C4-2B (cell line): ENCODE measurements around the gene SIM2.

Source experiments
- H3K27ac ChIP-seq: fragments of 450-650 bp; 2 replicates; pipeline ENCODE4 v1.5.1; 2017
- ZFX ChIP-seq: fragments of 450-650 bp; IDR thresholded peaks from 2 replicates; pipeline ENCODE4 v1.6.1; 2017
- TF ChIP-seq, protein P1 (sequence below): fragments of 450-650 bp; conservative IDR thresholded peaks from 2 replicates; pipeline ENCODE4 v1.5.1; 2017; ENCODE audit warnings: mild to moderate bottlenecking

The SIM2 gene

DNA sequence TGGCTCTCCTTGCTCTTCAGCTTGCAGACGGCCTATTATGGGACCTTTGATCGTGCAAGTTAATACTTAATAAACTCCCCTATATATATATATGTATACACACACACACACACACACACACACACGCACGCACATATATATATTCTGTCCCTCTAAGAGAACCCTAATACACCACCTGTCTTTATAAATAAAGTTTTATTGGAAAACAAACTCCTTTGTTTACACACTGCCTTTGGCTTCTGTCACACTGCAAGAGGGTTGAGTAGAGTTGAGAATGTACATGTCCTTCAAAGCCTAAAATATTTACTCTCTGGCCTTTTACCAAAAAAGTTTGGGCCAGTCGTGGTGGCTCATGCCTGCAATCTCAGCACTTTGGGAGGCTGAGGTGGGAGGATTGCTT lies 26.2 kb upstream of the SIM2 start:
- TF ChIP-seq, protein P1, sequence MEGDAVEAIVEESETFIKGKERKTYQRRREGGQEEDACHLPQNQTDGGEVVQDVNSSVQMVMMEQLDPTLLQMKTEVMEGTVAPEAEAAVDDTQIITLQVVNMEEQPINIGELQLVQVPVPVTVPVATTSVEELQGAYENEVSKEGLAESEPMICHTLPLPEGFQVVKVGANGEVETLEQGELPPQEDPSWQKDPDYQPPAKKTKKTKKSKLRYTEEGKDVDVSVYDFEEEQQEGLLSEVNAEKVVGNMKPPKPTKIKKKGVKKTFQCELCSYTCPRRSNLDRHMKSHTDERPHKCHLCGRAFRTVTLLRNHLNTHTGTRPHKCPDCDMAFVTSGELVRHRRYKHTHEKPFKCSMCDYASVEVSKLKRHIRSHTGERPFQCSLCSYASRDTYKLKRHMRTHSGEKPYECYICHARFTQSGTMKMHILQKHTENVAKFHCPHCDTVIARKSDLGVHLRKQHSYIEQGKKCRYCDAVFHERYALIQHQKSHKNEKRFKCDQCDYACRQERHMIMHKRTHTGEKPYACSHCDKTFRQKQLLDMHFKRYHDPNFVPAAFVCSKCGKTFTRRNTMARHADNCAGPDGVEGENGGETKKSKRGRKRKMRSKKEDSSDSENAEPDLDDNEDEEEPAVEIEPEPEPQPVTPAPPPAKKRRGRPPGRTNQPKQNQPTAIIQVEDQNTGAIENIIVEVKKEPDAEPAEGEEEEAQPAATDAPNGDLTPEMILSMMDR = no peak
- TF ChIP-seq ZFX = no peak

DNA sequence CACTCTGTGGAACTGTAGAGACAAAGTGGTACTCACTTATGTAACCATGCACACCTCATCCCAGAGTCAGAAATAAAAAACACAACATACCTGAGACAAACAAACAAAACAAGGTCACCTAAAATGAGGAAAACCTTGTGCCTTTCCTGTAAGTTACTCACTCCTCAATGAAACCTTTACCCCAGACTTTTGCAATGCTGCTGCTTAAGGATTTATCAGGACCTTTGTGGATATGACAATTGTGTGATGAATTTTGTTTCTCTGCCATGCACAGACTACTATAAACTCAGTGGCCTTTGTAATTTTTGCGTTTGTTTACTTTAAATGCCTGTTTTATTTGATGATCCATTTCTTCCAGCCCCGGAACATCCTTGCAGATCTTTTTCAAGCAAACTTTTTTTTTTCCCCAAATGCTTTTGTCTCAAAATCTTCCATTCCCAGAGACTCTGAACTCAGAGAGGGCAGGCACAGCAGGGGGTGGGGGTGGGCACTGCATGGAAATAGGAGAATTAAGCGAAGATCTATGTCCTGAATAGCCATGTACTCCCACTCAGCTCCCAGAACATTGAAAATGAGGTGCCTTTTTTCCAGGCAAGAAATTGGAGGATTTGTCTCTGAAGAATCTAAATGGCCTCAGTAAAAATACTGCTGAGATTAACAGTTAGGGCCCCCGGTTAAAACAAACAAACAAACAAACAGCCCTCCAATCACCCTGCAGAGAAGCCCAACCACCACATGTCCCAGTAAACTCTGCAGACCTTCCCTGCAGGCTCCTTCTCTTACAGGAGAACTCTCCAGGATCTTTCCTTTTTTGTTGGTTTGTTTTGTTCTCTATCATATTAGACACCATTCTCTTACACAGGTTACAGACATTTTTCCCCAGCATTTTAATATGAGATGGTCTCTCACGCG lies 22.6 kb upstream of the SIM2 start:
- no peak for TF ChIP-seq ZFX
- TF ChIP-seq, protein P1 = no peak
- no peak overlapping the region for H3K27ac ChIP-seq

More for the DNA sequence above, 26.2 kb upstream of the SIM2 start:
- no peak overlapping the region for H3K27ac ChIP-seq

DNA sequence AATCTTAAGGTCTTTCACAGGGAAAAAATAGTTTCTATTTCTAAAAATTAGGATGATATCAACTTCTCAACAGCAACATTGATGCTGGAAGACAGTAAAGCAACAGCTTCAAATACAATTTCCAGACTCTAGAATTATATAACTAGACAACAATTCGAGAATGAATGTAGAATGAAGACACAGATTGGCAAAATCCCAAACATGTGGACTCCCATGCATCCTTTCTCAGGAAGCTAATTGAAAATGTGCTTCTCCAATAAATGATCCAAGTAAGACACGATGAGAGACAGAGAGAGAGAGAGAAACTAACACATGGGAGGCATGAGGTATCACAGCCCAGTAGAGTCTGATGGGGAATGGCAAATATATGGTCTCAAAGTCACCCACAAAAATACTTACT lies 21.5 kb upstream of the SIM2 start:
- no peak overlapping the region for H3K27ac ChIP-seq
- no peak for TF ChIP-seq ZFX
- TF ChIP-seq, protein P1 = no peak

DNA sequence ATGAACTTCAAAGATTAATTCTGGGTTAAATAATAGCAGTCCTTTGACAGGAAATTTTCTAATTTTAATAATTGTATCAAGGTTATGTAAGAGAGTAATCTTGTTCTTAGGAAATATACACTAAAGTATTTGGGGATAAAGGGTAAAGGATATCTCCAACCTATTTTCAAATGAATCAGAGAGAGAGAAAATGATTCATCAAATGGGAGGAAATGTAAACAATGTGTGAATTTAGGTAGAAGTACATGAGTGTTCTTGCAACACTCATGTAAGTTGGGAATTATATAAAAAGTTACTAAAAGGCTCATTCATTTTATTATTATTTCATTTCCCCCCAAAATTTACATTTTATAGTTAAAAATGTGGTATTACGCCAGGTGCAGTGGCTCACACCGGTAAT lies 20.4 kb upstream of the SIM2 start:
- no peak for TF ChIP-seq ZFX
- TF ChIP-seq, protein P1 = no peak
- H3K27ac ChIP-seq = no peak overlapping the region

DNA sequence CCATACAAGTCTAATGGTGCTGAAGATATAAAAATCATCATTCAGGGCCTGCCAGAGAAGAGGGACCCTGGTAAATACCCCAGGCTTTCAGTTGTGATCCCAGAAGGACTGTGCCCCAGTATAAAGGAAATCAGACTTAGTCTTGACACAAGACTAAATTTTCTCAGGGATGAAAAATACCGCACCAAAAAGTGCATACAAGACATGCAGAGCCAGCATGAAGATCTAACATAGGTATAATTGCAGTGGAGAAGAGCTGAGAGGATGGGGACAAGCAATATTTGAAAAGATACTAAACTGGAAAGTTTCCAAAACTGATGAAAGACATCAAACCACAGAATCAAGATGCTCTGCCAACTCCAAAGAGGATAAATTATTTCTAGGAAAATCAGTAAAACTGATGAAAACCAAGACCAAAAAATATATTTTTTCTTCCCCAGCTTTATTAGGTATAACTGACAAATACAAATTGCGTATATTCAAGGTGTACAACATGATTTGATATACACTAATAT lies 17.7 kb upstream of the SIM2 start:
- TF ChIP-seq, protein P1 = no peak
- TF ChIP-seq ZFX = no peak
- H3K27ac ChIP-seq = no peak overlapping the region

DNA sequence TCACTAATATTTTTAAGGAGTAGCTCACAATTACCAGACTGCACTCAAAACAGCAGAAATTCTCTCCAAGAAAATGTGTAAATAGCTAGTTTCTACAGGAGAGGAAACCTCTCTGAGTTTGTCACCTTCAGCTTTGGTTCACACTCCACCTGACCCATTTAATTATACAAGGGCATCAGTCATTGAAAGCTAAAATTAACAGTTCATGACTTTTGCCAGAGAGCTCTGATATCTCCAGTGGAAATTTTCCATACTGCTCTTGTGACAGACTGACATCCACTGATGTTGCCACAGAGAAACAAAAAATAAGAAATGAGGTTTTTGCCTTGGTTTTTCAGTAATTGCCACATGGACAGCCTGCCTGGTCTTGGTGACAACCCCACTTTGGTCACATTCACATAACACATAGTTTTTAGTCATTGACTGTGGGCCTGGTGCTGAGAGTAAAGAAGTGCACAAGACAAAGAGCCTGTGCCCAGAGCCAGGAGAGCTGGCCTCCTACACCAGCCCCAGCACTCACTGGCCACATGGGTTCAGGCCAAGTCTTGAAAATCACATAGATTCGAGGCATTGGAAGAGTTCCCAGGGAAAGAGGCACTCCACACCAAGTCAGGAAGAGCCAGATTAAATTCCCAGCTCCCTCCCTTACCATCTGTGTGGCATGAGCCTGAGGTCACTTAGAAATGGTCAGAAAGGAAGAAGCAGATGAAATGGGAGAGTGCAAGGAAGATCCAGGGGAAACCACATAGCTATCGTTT lies 13.8 kb upstream of the SIM2 start:
- TF ChIP-seq ZFX = no peak
- H3K27ac ChIP-seq = no peak overlapping the region

DNA sequence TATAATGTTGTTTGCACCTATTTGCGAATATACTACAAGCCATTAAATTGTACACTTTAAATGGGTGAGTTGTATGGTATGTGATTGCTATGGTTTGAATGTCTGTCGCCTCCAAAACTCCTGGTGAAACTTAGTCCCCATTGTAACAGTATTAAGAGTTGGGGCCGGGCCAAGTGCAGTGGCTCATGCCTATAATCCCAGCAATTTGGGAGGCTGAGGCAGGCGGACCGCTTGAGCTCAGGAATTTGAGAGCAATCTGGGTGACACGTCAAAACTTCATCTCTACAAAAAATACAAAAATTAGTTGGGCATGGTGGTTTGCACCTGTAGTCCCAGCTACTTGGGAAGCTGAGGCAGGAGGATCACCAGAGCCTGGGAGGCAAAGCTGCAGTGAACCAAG lies 12.0 kb upstream of the SIM2 start:
- TF ChIP-seq, protein P1 = no peak
- no peak overlapping the region for H3K27ac ChIP-seq
